Prostate gland (tissue), 2 donors: ENCODE data around the gene IFITM10.

Experiments used
- CTCF ChIP-seq, 4 experiments: fragments of 200-600 bp in 2 of 4; fragments of 450-650 bp in 2 of 4; sonication (generic) in 2 of 4; IDR thresholded peaks; 1 replicate in 3 of 4; 2 replicates in 1 of 4; pipeline ENCODE4 v1.5.1; 2016 to 2019; ENCODE audit warnings: antibody characterized with exemption in 4 of 4, mild to moderate bottlenecking in 2 of 4, moderate library complexity in 2 of 4
- POLR2A ChIP-seq: fragments of 450-650 bp; IDR thresholded peaks from one replicate; pipeline ENCODE4 v1.6.1; 2016; ENCODE audit warnings: antibody characterized with exemption, mild to moderate bottlenecking

- no peak for TF ChIP-seq CTCF (IDR thresholded peaks at IDR 0.05)
- TF ChIP-seq POLR2A = no peak
Measured at GRCh38 chr11:1753929-1754305, 3.5 kb upstream of the IFITM10 start.
